ENCODE measurements around the gene TEKTIP1.

- TF ChIP-seq CTCF (IDR thresholded peaks at IDR 0.05) (no peak), EP300 (IDR thresholded peaks at IDR 0.05; ENCODE audit: low read depth) (no peak), POLR2A (IDR thresholded peaks at IDR 0.05) (no peak), POLR2AphosphoS5 (IDR thresholded peaks at IDR 0.05) (no peak)
These were observed 9.6 kb downstream of the TEKTIP1 start for GRCh38 chr19:3548606-3549005.
